Common myeloid progenitor, CD34-positive (primary cell): ENCODE results near the gene DPM1.

Experiments used
- CTCF ChIA-PET: fragments of 350-600 bp; sonication (Branson Sonifier 250); formaldehyde crosslinking; loops from one replicate; lab custom pipeline; 2021; ENCODE audit warnings: antibody characterized with exemption; lab: Charles Lee
- POLR2A ChIA-PET: fragments of 350-600 bp; sonication (Branson Sonifier 250); formaldehyde crosslinking; loops from one replicate; lab custom pipeline; 2021; ENCODE audit warnings: antibody characterized with exemption; lab: Charles Lee
- DNase-seq, 3 donors: peaks; one replicate each; pipeline versions ENCODE4 v3.0.0 to v3.0.0-alpha.2; 2013
- H3K27ac ChIP-seq, 2 experiments: 1 replicate in 1 of 2; 2 replicates in 1 of 2; pipeline ENCODE4 v1.7.0; 2013; ENCODE audit warnings: inconsistent platforms in 2 of 2, low read length in 2 of 2, mild to moderate bottlenecking in 2 of 2, low read depth in 1 of 2, moderate library complexity in 1 of 2; ENCODE audit not compliant: severe bottlenecking in 2 of 2, insufficient read depth in 1 of 2, poor library complexity in 1 of 2
- H3K27me3 ChIP-seq, 5 experiments: replicated peaks in 2 of 5; 1 replicate in 3 of 5; 2 replicates in 2 of 5; pipeline versions ENCODE4 v1.6.1 to v1.7.0; 2013; ENCODE audit warnings: low read length in 4 of 5, mild to moderate bottlenecking in 2 of 5, moderate library complexity in 2 of 5, inconsistent platforms in 1 of 5; ENCODE audit not compliant: insufficient read depth in 5 of 5, control insufficient read depth in 4 of 5
- H3K36me3 ChIP-seq, 4 experiments: 1 replicate in 2 of 4; 2 replicates in 2 of 4; pipeline versions ENCODE4 v1.6.1 to v1.7.0; 2013; ENCODE audit warnings: low read length in 3 of 4, control low read depth in 1 of 4, mild to moderate bottlenecking in 1 of 4; ENCODE audit not compliant: control insufficient read depth in 4 of 4, insufficient read depth in 4 of 4
- H3K4me1 ChIP-seq, 4 experiments: 1 replicate in 3 of 4; 2 replicates in 1 of 4; pipeline versions ENCODE4 v1.6.1 to v1.7.1; 2013; ENCODE audit warnings: low read length in 3 of 4, mild to moderate bottlenecking in 3 of 4, control low read depth in 1 of 4, inconsistent platforms in 1 of 4, moderate library complexity in 1 of 4; ENCODE audit not compliant: control insufficient read depth in 4 of 4, insufficient read depth in 4 of 4; ENCODE audit errors: control extremely low read depth in 1 of 4
- H3K4me3 ChIP-seq, 7 experiments: 1 replicate in 4 of 7; 2 replicates in 3 of 7; pipeline versions ENCODE4 v1.5.1 to v1.7.0; 2013; ENCODE audit warnings: mild to moderate bottlenecking in 7 of 7, low read length in 6 of 7, moderate library complexity in 6 of 7, inconsistent platforms in 2 of 7, low read depth in 2 of 7, control low read depth in 1 of 7; ENCODE audit not compliant: insufficient read depth in 4 of 7, control insufficient read depth in 1 of 7; ENCODE audit errors: extremely low read depth in 1 of 7
- H3K9me3 ChIP-seq, 5 experiments: 1 replicate in 4 of 5; 2 replicates in 1 of 5; pipeline versions ENCODE4 v1.6.1 to v1.7.1; 2013; ENCODE audit warnings: low read length in 4 of 5, mild to moderate bottlenecking in 2 of 5, inconsistent platforms in 1 of 5, low read depth in 1 of 5, moderate library complexity in 1 of 5; ENCODE audit not compliant: control insufficient read depth in 4 of 5, insufficient read depth in 2 of 5; ENCODE audit errors: control extremely low read depth in 1 of 5
- WGBS: methylation state at CpG from one replicate; pipeline ENCODE4 v1.1.5; 2013; ENCODE audit not compliant: insufficient coverage; 5-methylcytosine and 5-hydroxymethylcytosine counted together

DPM1 gene

GRCh38 chr20:50953821-50954220 lies 4.5 kb downstream of the DPM1 start:
- Histone ChIP-seq H3K4me3 (no peak overlapping the region), H3K9me3 (no peaks in the 10 kb centered on the region), H3K27me3 (no peaks in the 10 kb centered on the region), H3K36me3 (peaks cover 11 to 46% (median 28%) of the 10 kb centered on the region in 4 experiments), H3K27ac (no peak overlapping the region), H3K4me1 (peaks cover 8 to 14% (median 12%) of the 10 kb centered on the region in 4 experiments)
- POLR2A ChIA-PET: no interaction called here
- no peak for DNase-seq
- CTCF ChIA-PET: no interaction called here

GRCh38 chr20:50953196-50953595 lies 5.1 kb downstream of the DPM1 start:
- WGBS: 100% methylated on average over 1 of the region's 2 CpGs
- CTCF ChIA-PET: no interaction called here

GRCh38 chr20:50948132-50948785 lies 10.1 kb downstream of the DPM1 start:
- 100% methylated on average over 2 of the region's 4 CpGs for WGBS
- Histone ChIP-seq H3K4me1 (no peaks in the 10 kb centered on the region), H3K27me3 (no peaks in the 10 kb centered on the region), H3K4me3 (no peak overlapping the region), H3K27ac (no peak overlapping the region), H3K36me3 (peaks cover 14 to 78% (median 44%) of the 10 kb centered on the region in 4 experiments), H3K9me3 (no peaks in the 10 kb centered on the region)
- ChIA-PET POLR2A (interaction anchor here (1.6 kb wide), 1 partner anchor 10 kb away, joined by 6 read pairs; the partner anchor contains the start of genes DPM1 and MOCS3), CTCF (interaction anchor here (0.9 to 2.1 kb wide), 3 partner anchors 8 to 17 kb away, joined by 3 to 6 read pairs (median 4); partner anchors contain the start of genes ADNP, DPM1 and MOCS3)
- DNase-seq: no peak

More at GRCh38 chr20:50953196-50953595, 5.1 kb downstream of the DPM1 start:
- POLR2A ChIA-PET: no interaction called here
- no peaks in the 10 kb centered on the region for H3K27me3 ChIP-seq
- no peaks in the 10 kb centered on the region for H3K9me3 ChIP-seq
- H3K27ac ChIP-seq: no peak overlapping the region
- H3K36me3 ChIP-seq: peaks cover 11 to 49% (median 32%) of the 10 kb centered on the region in 4 experiments
- H3K4me1 ChIP-seq: peaks cover 8 to 14% (median 12%) of the 10 kb centered on the region in 4 experiments
- H3K4me3 ChIP-seq: no peak overlapping the region
- no peak for DNase-seq

- DNase-seq: peak in 1 of 3 donors; percentile 46
- no peak overlapping the region for H3K27ac ChIP-seq
- ChIA-PET POLR2A (no interaction called here), CTCF (interaction anchor here (0.7 to 2.8 kb wide), 4 partner anchors 10 to 54 kb away, joined by 3 to 9 read pairs (median 6); partner anchors contain the start of genes ADNP, DPM1 and MOCS3)
- H3K36me3 ChIP-seq: peaks cover 10 to 71% (median 44%) of the 10 kb centered on the region in 4 experiments
- 100% methylated on average over 7 of the region's 7 CpGs for WGBS
- no peaks in the 10 kb centered on the region for H3K4me1 ChIP-seq
- no peak overlapping the region for H3K4me3 ChIP-seq
- H3K27me3 ChIP-seq: no peaks in the 10 kb centered on the region
- no peaks in the 10 kb centered on the region for H3K9me3 ChIP-seq
These were observed 15.3 kb downstream of the DPM1 start for GRCh38 chr20:50943069-50943468.

- POLR2A ChIA-PET: interaction anchor here (0.6 to 1.5 kb wide), 2 partner anchors 9 to 139 kb away, joined by 3 to 5 read pairs; no protein-coding TSS in a partner anchor
- no peaks in the 10 kb centered on the region for H3K27me3 ChIP-seq
These were observed 24.7 kb downstream of the DPM1 start for GRCh38 chr20:50933589-50933988.

GRCh38 chr20:50932691-50933280 lies 25.5 kb downstream of the DPM1 start:
- WGBS: no CpG with 5 or more reads among the region's 1 CpG
- no peak for DNase-seq
- Histone ChIP-seq H3K9me3 (no peaks in the 10 kb centered on the region), H3K27ac (no peak overlapping the region), H3K4me3 (no peak overlapping the region), H3K4me1 (peaks cover 17 to 28% (median 24%) of the 10 kb centered on the region in 4 experiments), H3K27me3 (no peaks in the 10 kb centered on the region), H3K36me3 (peaks cover 16 to 48% (median 30%) of the 10 kb centered on the region in 4 experiments)
- CTCF ChIA-PET: interaction anchor here (1.0 to 5.0 kb wide), 6 partner anchors 10 to 142 kb away, joined by 3 to 23 read pairs (median 4); partner anchors contain the start of gene BCAS4
- POLR2A ChIA-PET: interaction anchor here (1.5 kb wide), 1 partner anchor 8 kb away, joined by 5 read pairs; no protein-coding TSS in a partner anchor

More at GRCh38 chr20:50933589-50933988, 24.7 kb downstream of the DPM1 start:
- Histone ChIP-seq H3K4me3 (no peak overlapping the region), H3K4me1 (peaks cover 12 to 21% (median 19%) of the 10 kb centered on the region in 4 experiments), H3K36me3 (peaks cover 15 to 42% (median 26%) of the 10 kb centered on the region in 4 experiments), H3K9me3 (no peaks in the 10 kb centered on the region), H3K27ac (no peak overlapping the region)
- CTCF ChIA-PET: interaction anchor here (1.2 to 5.0 kb wide), 4 partner anchors 9 to 143 kb away, joined by 4 to 23 read pairs (median 6); partner anchors contain the start of gene BCAS4
- DNase-seq: no peak
- WGBS: no CpG with 5 or more reads among the region's 1 CpG
